SU-DHL-6 (cell line): ENCODE measurements around the gene DOCK6.
A peak's percentile ranks its signal among the peaks of the same experiment; 100 is the strongest.
"Not testable (repeated sequence)": the region's sequence is repeated elsewhere in the genome, so short reads cannot be mapped to it uniquely, and the experiment has no call there.

Experiments
- H2AFZ ChIP-seq: fragments of 200-600 bp; sonication (generic); 2 replicates; pipeline ENCODE4 v1.6.1; 2014; ENCODE audit warnings: low read depth, mild to moderate bottlenecking, moderate library complexity, mixed read lengths, antibody characterized with exemption, low read length; ENCODE audit not compliant: severe bottlenecking
- H3F3A ChIP-seq: fragments of 200-600 bp; shearing (Covaris generic); 2 replicates; pipeline ENCODE4 v1.6.0; 2016; ENCODE audit warnings: antibody characterized with exemption, mild to moderate bottlenecking; ENCODE audit not compliant: insufficient read depth
- H3K27ac ChIP-seq: fragments of 200-600 bp; sonication (generic); 2 replicates; pipeline ENCODE4 v1.5.1; 2016; ENCODE audit warnings: low read depth, mild to moderate bottlenecking, low read length, moderate library complexity, mixed read lengths
- H3K27me3 ChIP-seq: fragments of 200-600 bp; sonication (generic), shearing (Covaris generic); 2 replicates; pipeline ENCODE4 v1.6.0; 2014; ENCODE audit warnings: mild to moderate bottlenecking, low read length
- H3K36me3 ChIP-seq: fragments of 200-600 bp; sonication (generic); 2 replicates; pipeline ENCODE4 v1.6.1; 2014; ENCODE audit warnings: mild to moderate bottlenecking, low read length, mixed read lengths
- H3K4me2 ChIP-seq: fragments of 300-600, 200-600 bp; shearing (Covaris generic), sonication (generic); 2 replicates; pipeline ENCODE4 v1.6.0; 2014; ENCODE audit warnings: low read length, low read depth, mild to moderate bottlenecking; ENCODE audit not compliant: poor library complexity, severe bottlenecking
- H3K4me3 ChIP-seq: fragments of 200-600 bp; sonication (generic); 2 replicates; pipeline ENCODE4 v1.5.1; 2014; ENCODE audit warnings: antibody characterized with exemption, low read length, mild to moderate bottlenecking, mixed read lengths; ENCODE audit not compliant: insufficient read depth, poor library complexity, severe bottlenecking
- H3K79me2 ChIP-seq: fragments of 200-600 bp; sonication (generic); 2 replicates; pipeline ENCODE4 v1.6.1; 2014; ENCODE audit warnings: mild to moderate bottlenecking, low read length, moderate library complexity; ENCODE audit not compliant: insufficient read depth
- H3K9ac ChIP-seq: fragments of 200-600 bp; sonication (generic); 2 replicates; pipeline ENCODE4 v1.7.0; 2014; ENCODE audit warnings: mild to moderate bottlenecking, low read length
- H3K9me2 ChIP-seq: fragments of 200-600 bp; sonication (generic); replicated peaks from 2 replicates; pipeline ENCODE4 v1.6.1; 2014; ENCODE audit warnings: low read length; ENCODE audit not compliant: insufficient read depth
- H3K9me3 ChIP-seq: fragments of 200-600 bp; sonication (generic); 2 replicates; pipeline ENCODE4 v1.6.1; 2014; ENCODE audit warnings: low read length, mixed read lengths; ENCODE audit not compliant: insufficient read depth
- H4K20me1 ChIP-seq: fragments of 200-600 bp; sonication (generic); 2 replicates; pipeline ENCODE4 v1.6.1; 2014; ENCODE audit warnings: low read depth, mild to moderate bottlenecking, antibody characterized with exemption, low read length, moderate library complexity, mixed read lengths
- CTCF ChIP-seq: fragments of 200-600 bp; sonication (generic); IDR thresholded peaks from one replicate; pipeline ENCODE4 v1.5.1; 2017; ENCODE audit warnings: antibody characterized with exemption, mild to moderate bottlenecking, low read length, moderate library complexity; ENCODE audit not compliant: insufficient read depth, poor library complexity, severe bottlenecking
- EZH2phosphoT487 ChIP-seq: fragments of 200-600 bp; sonication (generic), shearing (Covaris generic); conservative IDR thresholded peaks from 2 replicates; pipeline ENCODE4 v1.6.1; 2018; ENCODE audit warnings: mild to moderate bottlenecking, antibody characterized with exemption, low read length, moderate library complexity, mixed read lengths

The DOCK6 gene

GRCh38 chr19:11187441-11187840 lies 74.9 kb downstream of the DOCK6 start:
- no peak overlapping the region for H3K4me2 ChIP-seq
- H3K27me3 ChIP-seq: no peaks in the 10 kb centered on the region
- no peaks in the 10 kb centered on the region for H4K20me1 ChIP-seq
- H3K9me3 ChIP-seq: no peaks in the 10 kb centered on the region
- no peaks in the 10 kb centered on the region for H3K79me2 ChIP-seq
- H3K36me3 ChIP-seq: no peaks in the 10 kb centered on the region
- TF ChIP-seq EZH2phosphoT487 (no peak), CTCF (no peak)
- 0 out of 2 replicates have a peak, but pooled peaks cover 4% of the 10 kb centered on the region for H3F3A ChIP-seq
- no peaks in the 10 kb centered on the region for H3K9me2 ChIP-seq
- no peak overlapping the region for H2AFZ ChIP-seq
- H3K27ac ChIP-seq: no peak overlapping the region
- H3K9ac ChIP-seq: no peak overlapping the region
- H3K4me3 ChIP-seq: no peak overlapping the region

GRCh38 chr19:11182994-11183393 lies 79.3 kb downstream of the DOCK6 start:
- Histone ChIP-seq H2AFZ (no peak overlapping the region), H4K20me1 (no peaks in the 10 kb centered on the region), H3K27ac (no peak overlapping the region), H3K27me3 (no peaks in the 10 kb centered on the region), H3K79me2 (no peaks in the 10 kb centered on the region), H3F3A (peaks cover 11% of the 10 kb centered on the region), H3K4me2 (no peak overlapping the region), H3K36me3 (no peaks in the 10 kb centered on the region), H3K9me3 (no peaks in the 10 kb centered on the region), H3K4me3 (no peak overlapping the region), H3K9me2 (no peaks in the 10 kb centered on the region), H3K9ac (no peak overlapping the region)
- TF ChIP-seq EZH2phosphoT487: no peak
- TF ChIP-seq CTCF: no peak

GRCh38 chr19:11181488-11181887 lies 80.8 kb downstream of the DOCK6 start:
- no peaks in the 10 kb centered on the region for H3K9me3 ChIP-seq
- no peaks in the 10 kb centered on the region for H3K36me3 ChIP-seq
- H3K27ac ChIP-seq: peak overlapping the region; percentile 19; the same call in 1 of the 2 replicates
- peaks cover 11% of the 10 kb centered on the region for H3F3A ChIP-seq
- H3K79me2 ChIP-seq: no peaks in the 10 kb centered on the region
- H2AFZ ChIP-seq: no peak overlapping the region
- no peak overlapping the region for H3K4me2 ChIP-seq
- no peaks in the 10 kb centered on the region for H3K27me3 ChIP-seq
- H3K4me3 ChIP-seq: no peak overlapping the region
- no peaks in the 10 kb centered on the region for H3K9me2 ChIP-seq
- TF ChIP-seq EZH2phosphoT487 (no peak), CTCF (no peak)
- H3K9ac ChIP-seq: no peak overlapping the region
- no peaks in the 10 kb centered on the region for H4K20me1 ChIP-seq

GRCh38 chr19:11180975-11181374 lies 81.3 kb downstream of the DOCK6 start:
- H3K79me2 ChIP-seq, H3K27ac ChIP-seq, H4K20me1 ChIP-seq, H2AFZ ChIP-seq, H3K4me2 ChIP-seq, H3K36me3 ChIP-seq, H3K9ac ChIP-seq, H3K9me3 ChIP-seq, H3K4me3 ChIP-seq, H3K27me3 ChIP-seq, H3K9me2 ChIP-seq: not testable (repeated sequence)
- peaks cover 11% of the 10 kb centered on the region for H3F3A ChIP-seq
